HT1080 (cell line): ENCODE measurements around the gene DDX11. TPM values are rescaled to one million over a fixed set of nuclear protein-coding genes. Genes with fewer than 3 reads are reported as not detected.
A peak's percentile ranks its signal among the peaks of the same experiment; 100 is the strongest.
"Not testable (repeated sequence)": the region's sequence is repeated elsewhere in the genome, so short reads cannot be mapped to it uniquely, and the experiment has no call there.

Experiments used
- DNase-seq: peaks from one replicate; pipeline ENCODE4 v3.0.0-alpha.2; 2015; ENCODE audit warnings: low read depth
- total RNA-seq: library from RNA; depleted of rRNA; stranded (reverse); fragments of >200 nt; shearing (Covaris generic); gene quantifications from 2 replicates; pipeline ENCODE4 v1.2.3, GENCODE V29; 2014

Gene DDX11
- total RNA-seq, 1 experiment from 2014 or later: 38.2 TPM

DNA sequence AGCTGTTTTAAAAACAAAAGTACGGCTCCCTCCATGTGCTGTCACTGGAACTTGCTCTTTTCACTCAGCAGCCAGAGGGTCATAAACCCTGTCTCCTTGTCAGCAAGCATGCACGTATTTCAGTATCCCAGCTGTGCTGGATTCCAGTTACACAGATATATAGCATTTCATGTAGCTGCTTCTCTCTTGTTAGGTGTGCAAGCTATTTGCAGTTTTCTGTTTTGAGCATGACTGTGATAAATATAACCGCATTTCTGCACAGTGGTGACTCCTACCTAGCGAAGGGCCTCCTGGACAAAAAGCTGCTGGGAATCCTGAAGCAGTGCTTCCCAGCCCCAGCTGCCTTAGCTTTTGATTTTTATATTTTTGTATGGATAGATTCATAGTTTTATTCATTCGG is 24.7 kb downstream of the DDX11 start:
- not testable (repeated sequence) for DNase-seq

DNA sequence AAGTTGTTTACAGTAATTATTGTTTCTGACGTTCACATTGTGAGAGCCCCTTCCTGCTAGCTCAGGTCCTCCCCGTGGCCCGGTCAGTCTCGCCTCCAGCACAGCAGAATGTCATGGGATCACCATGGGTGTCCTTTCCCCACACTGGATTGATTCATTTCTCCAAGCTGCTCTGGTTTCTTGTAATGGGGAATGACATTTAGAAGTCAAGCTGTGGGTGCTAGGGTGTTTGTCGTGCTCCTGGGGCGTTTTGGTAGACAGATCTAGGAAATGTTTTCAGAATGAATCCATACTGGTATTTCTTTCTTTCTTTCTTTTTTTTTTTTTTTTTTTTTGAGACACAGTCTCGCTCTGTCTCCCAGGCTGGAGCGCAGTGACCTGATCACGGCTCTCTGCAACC is 25.1 kb downstream of the DDX11 start:
- not testable (repeated sequence) for DNase-seq

DNA sequence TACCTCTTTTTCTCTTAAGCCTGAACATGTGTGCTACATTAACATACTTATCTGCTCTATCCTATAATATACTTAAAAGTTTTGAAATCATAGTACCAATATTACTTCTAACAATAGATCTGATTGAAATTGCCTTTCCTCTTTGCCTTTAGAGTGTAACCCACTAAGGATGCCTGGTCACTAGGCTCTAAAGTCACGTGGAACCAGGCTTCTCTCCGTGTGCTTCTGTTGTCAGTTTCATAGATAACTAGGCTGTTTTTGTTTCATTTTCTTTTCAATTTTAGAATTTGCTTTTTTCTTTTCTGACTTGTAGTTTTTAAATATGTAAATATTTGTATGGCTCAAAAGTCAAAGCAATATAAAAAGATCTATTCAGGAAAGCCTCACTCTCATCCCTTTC is 25.8 kb downstream of the DDX11 start:
- DNase-seq: not testable (repeated sequence)

GRCh38 chr12:31100503-31101208 is 27.0 kb downstream of the DDX11 start:
- not testable (repeated sequence) for DNase-seq

DNA sequence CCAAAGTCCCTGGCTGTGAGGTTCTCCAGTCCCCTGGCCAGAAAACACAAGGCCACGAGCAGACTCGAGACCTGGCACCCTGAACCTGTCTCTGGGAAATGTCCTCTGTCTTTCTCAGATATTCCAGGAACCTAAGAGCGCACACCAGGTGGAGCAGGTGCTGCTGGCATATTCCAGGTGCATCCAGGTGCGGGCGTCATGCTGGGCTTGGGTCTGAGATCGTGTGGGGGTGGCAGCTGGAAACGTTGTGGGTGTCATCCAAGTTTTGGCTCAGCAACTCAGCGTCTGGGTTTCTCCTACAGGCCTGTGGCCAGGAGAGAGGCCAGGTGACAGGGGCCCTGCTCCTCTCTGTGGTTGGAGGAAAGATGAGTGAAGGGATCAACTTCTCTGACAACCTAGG is 28.5 kb downstream of the DDX11 start:
- DNase-seq: not testable (repeated sequence)

DNA sequence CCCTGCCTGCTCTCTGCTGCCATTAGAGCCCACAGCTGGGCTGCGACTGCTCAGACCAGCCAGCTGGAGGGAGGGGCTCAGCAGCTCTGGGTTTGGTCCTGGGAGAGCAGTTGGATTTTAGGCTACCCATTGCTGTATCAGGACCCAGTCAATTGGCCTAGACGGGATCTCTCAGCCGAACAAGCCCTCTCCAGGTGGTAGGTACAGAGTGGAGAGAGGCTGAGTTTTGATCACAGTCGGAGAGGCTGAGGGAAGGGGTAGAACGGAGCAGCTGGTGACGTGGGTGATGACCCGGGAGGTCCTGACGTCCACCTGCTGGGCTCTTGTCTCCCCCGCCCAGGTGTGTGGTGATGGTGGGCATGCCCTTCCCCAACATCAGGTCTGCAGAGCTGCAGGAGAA is 28.9 kb downstream of the DDX11 start:
- DNase-seq: not testable (repeated sequence)

- peak; percentile 56 for DNase-seq
Observed at GRCh38 chr12:31103561-31103975, 29.9 kb downstream of the DDX11 start.

- DNase-seq: peak; percentile 51
Observed at GRCh38 chr12:31104220-31104619, 30.6 kb downstream of the DDX11 start.

DNA sequence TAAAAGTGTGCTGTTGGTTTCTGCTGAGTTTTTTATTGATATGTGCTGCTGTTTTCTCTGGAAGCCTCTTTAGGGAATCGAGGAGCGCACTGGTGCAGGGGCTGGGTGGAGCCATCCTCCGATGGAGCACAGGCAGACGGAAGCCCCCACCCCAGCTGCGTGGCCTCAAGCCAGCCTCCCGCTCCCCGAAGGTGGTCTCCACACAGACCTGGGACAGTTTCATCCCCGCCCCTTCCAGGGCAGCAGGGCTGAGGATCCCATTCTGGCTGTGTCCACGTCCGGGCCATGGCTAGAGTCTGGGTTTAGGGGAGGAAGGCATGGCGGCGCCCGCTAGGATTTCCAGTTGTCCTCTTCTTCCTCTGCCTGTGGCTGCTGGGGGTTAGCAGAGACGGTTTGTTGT is 31.1 kb downstream of the DDX11 start:
- not testable (repeated sequence) for DNase-seq

DNA sequence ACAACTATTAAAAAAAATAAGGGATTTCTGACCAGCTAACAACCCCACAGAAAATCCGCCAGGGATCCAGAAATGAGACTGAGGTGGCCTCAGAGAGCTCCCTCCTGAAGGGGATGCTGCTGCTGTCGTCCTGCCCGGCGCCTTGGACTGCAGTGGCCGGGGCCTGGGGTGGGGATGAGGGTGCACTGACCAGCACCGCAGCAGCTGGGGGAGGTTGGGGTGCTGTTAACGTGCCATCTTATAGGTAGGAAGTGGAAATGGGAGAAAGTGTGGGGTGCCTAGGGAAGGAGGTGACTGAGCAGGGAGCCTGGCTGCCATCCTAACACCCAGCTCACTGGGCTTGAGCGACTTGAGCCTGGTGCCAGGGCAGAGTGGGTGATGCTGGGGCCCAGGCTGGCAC is 32.0 kb downstream of the DDX11 start:
- DNase-seq: no peak

- no peak for DNase-seq
Observed at GRCh38 chr12:31106101-31106803, 32.6 kb downstream of the DDX11 start.

- not testable (repeated sequence) for DNase-seq
Observed at GRCh38 chr12:31109773-31110172, 36.1 kb downstream of the DDX11 start.

GRCh38 chr12:31110263-31110662 is 36.6 kb downstream of the DDX11 start:
- DNase-seq: not testable (repeated sequence)

DNA sequence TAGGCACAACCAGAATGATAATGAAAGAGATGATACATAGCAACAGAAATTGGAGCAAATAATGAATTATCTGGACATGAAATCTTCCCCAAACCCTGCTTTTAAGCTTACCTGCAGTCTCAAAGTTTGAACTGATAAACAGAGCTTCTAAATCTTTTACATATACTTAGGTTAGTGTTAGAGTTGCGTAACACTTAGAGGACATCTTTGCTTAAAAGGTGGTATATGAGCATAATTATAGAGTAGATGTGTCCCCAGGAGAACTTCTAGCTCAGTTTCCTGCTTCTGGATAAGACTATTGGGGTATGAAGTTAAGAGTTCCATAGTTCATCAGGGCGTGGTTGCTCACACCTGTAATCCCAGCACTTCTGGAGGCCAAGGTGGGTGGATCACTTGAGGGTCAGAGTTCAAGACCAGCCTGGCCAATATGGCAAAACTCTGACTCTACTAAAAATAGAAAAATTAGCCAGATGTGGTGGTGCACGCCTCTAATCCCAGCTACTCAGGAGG is 41.5 kb downstream of the DDX11 start:
- not testable (repeated sequence) for DNase-seq

- DNase-seq: not testable (repeated sequence)
Observed at GRCh38 chr12:31116846-31117202, 43.2 kb downstream of the DDX11 start.

- DNase-seq: peak; percentile 48
Observed at GRCh38 chr12:31117203-31118011, 43.7 kb downstream of the DDX11 start.

GRCh38 chr12:31118347-31119191 is 44.9 kb downstream of the DDX11 start:
- DNase-seq: peak; percentile 37

GRCh38 chr12:31119192-31119802 is 45.6 kb downstream of the DDX11 start:
- DNase-seq: no peak

- no peak for DNase-seq
Observed at GRCh38 chr12:31119803-31120211, 46.1 kb downstream of the DDX11 start.

DNA sequence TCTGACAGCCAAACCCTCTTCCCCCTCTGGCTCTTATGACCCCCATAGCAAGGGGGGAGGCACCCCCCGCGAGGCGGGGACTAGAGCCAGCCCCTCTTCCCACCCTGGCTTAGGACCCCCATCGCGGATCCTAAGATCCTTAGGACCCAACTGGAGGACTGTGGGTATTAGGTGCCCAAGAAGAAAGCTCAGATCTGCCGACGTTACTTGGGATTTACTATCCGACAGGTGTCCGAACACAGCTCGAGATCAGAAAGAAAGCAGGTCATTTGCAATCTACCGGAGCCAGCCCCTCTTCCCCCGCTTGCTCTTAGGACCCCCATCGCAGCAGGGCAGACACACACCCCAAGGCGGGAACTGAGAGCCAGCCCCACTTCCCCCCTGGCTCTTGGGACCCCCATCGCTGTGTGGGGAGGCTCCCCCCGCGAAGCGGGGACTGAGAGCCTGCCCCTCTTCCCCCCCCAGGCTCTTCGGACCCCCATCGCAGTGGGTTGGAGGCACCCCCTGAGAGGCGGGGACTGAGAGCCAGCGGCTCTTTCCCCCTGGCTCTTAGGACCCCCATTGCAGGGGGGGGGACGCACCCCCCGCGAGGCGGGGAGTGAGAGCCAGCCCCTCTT is 46.8 kb downstream of the DDX11 start:
- DNase-seq: no peak
